Activated CD4-positive, alpha-beta T cell treated with anti-CD3 and anti-CD28 coated beads for 36 hours (primary cell): ENCODE measurements around the gene TESK1. TPM values are rescaled to one million over a fixed set of nuclear protein-coding genes. Genes with fewer than 3 reads are reported as not detected.

Source experiments
- ATAC-seq: fragments of 200-7000 bp; cut with Tn5 transposase; one replicate; pipeline ENCODE4 v1.10.0; 2021; ENCODE audit warnings: mild to moderate bottlenecking, moderate library complexity
- CTCF ChIA-PET: fragments of 350-600 bp; sonication (Branson Sonifier 250); formaldehyde crosslinking; loops from one replicate; lab custom pipeline; 2021; ENCODE audit warnings: antibody characterized with exemption; lab: Charles Lee
- POLR2A ChIA-PET: fragments of 350-600 bp; sonication (Branson Sonifier 250); formaldehyde crosslinking; loops from one replicate; lab custom pipeline; 2021; ENCODE audit warnings: antibody characterized with exemption, inconsistent platforms; lab: Charles Lee
- DNase-seq: peaks from one replicate; pipeline ENCODE4 v3.0.0-alpha.2; 2020
- H3K27ac Mint-ChIP-seq: one replicate; pipeline ENCODE4 v1.8.0; 2021; ENCODE audit warnings: mixed read lengths
- H3K27me3 Mint-ChIP-seq: one replicate; pipeline ENCODE4 v1.8.0; 2021; ENCODE audit warnings: mixed read lengths
- H3K36me3 Mint-ChIP-seq: one replicate; pipeline ENCODE4 v1.8.0; 2021; ENCODE audit warnings: low read depth, mixed read lengths
- H3K4me1 Mint-ChIP-seq: one replicate; pipeline ENCODE4 v1.8.0; 2021; ENCODE audit warnings: mixed read lengths
- H3K4me3 Mint-ChIP-seq: one replicate; pipeline ENCODE4 v1.8.0; 2021; ENCODE audit warnings: mild to moderate bottlenecking, moderate library complexity, mixed read lengths
- H3K9me3 Mint-ChIP-seq: one replicate; pipeline ENCODE4 v1.8.0; 2021; ENCODE audit warnings: low read depth, mixed read lengths
- intact Hi-C, 2 experiments: fragments of 100-400 bp; cut with DNase I in 1 of 2; cut with micrococcal nuclease in 1 of 2; formaldehyde crosslinking; loops; one replicate each; pipeline versions ENCODE4 v1.14.2 to v1.15.1; 2022 to 2024; cut with DNase I, micrococcal nuclease
- total RNA-seq, 2 experiments: library from RNA; stranded (reverse); gene quantifications; one replicate each; pipeline ENCODE4 v1.2.3, GENCODE V29; 2021

Gene TESK1
- 10 to 100 TPM; 23.3 to 27.7 TPM for total RNA-seq

GRCh38 chr9:35604578-35605350 is at the start of gene TESK1:
Gene TESK1 (plus strand): TSS chr9:35605262. CDS start chr9:35605620, 358 bp downstream.
- DNase-seq (peak; percentile 93), ATAC-seq (peak; percentile 31)
- ChIA-PET POLR2A (interaction anchor here (0.6 kb wide), 1 partner anchor 334 kb away, joined by 7 read pairs; no protein-coding TSS in a partner anchor), CTCF (interaction anchor here (0.7 to 2.2 kb wide), 9 partner anchors 8 to 443 kb away, joined by 3 to 15 read pairs (median 4); partner anchors contain the start of genes CCDC107, RMRP and UNC13B)
- H3K27me3 Mint-ChIP-seq: no peaks in the 10 kb centered on the region
- H3K9me3 Mint-ChIP-seq: no peaks in the 10 kb centered on the region
- H3K36me3 Mint-ChIP-seq: peaks cover 2% of the 10 kb centered on the region
- peak within 1 kb of the TSS; percentile 96 for H3K27ac Mint-ChIP-seq
- peak within 1 kb of the TSS; percentile 83 for H3K4me3 Mint-ChIP-seq
- intact Hi-C loops: loop anchor here (1.0 to 10.0 kb wide), 18 partner anchors 13 to 940 kb away; partner anchors contain the start of genes CCDC107 (in 2 of the 2), CREB3 (in 2 of the 2), HINT2 (in 2 of the 2) and RMRP (in 2 of the 2)
- peaks cover 23% of the 10 kb centered on the region for H3K4me1 Mint-ChIP-seq

GRCh38 chr9:35555881-35556280 is 49.2 kb upstream of the TESK1 start:
- no peak overlapping the region for H3K27ac Mint-ChIP-seq
- no peaks in the 10 kb centered on the region for H3K27me3 Mint-ChIP-seq
- ChIA-PET CTCF (interaction anchor here (0.6 to 3.1 kb wide), 6 partner anchors 10 to 657 kb away, joined by 3 to 22 read pairs (median 4); no protein-coding TSS in a partner anchor), POLR2A (no interaction called here)
- H3K4me3 Mint-ChIP-seq: no peak overlapping the region
- ATAC-seq (no peak), DNase-seq (no peak)
- no peaks in the 10 kb centered on the region for H3K36me3 Mint-ChIP-seq
- H3K4me1 Mint-ChIP-seq: no peaks in the 10 kb centered on the region
- no peaks in the 10 kb centered on the region for H3K9me3 Mint-ChIP-seq
- intact Hi-C loops: loop anchor here in 1 of 2 experiments (2.0 kb wide), 2 partner anchors 67 to 657 kb away; no protein-coding TSS in a partner anchor

- POLR2A ChIA-PET: no interaction called here
- CTCF ChIA-PET: interaction anchor here (0.5 to 1.1 kb wide), 6 partner anchors 9 to 738 kb away, joined by 3 to 4 read pairs (median 3); no protein-coding TSS in a partner anchor
- no peaks in the 10 kb centered on the region for H3K27me3 Mint-ChIP-seq
- H3K36me3 Mint-ChIP-seq: no peaks in the 10 kb centered on the region
- H3K9me3 Mint-ChIP-seq: no peaks in the 10 kb centered on the region
- DNase-seq: no peak
- ATAC-seq: no peak
- no peak overlapping the region for H3K4me3 Mint-ChIP-seq
- H3K4me1 Mint-ChIP-seq: no peaks in the 10 kb centered on the region
- intact Hi-C loops: no loop called here
- no peak overlapping the region for H3K27ac Mint-ChIP-seq
Measured at GRCh38 chr9:35556776-35557175, 48.3 kb upstream of the TESK1 start.

- intact Hi-C loops: no loop called here
- Mint-ChIP-seq H3K4me3 (no peak overlapping the region), H3K36me3 (no peaks in the 10 kb centered on the region), H3K9me3 (no peaks in the 10 kb centered on the region), H3K27ac (no peak overlapping the region), H3K27me3 (no peaks in the 10 kb centered on the region), H3K4me1 (no peaks in the 10 kb centered on the region)
- POLR2A ChIA-PET: no interaction called here
- CTCF ChIA-PET: interaction anchor here (0.5 to 1.1 kb wide), 4 partner anchors 8 to 738 kb away, joined by 3 read pairs; no protein-coding TSS in a partner anchor
- DNase-seq (no peak), ATAC-seq (no peak)
Measured at GRCh38 chr9:35557320-35557719, 47.7 kb upstream of the TESK1 start.

- Mint-ChIP-seq H3K4me3 (no peak overlapping the region), H3K9me3 (no peaks in the 10 kb centered on the region), H3K27me3 (no peaks in the 10 kb centered on the region), H3K36me3 (peaks cover 2% of the 10 kb centered on the region), H3K4me1 (no peaks in the 10 kb centered on the region), H3K27ac (no peak overlapping the region)
- ChIA-PET CTCF (interaction anchor here (0.5 to 0.7 kb wide), 2 partner anchors 28 to 43 kb away, joined by 3 read pairs; no protein-coding TSS in a partner anchor), POLR2A (no interaction called here)
- intact Hi-C loops: no loop called here
- DNase-seq (no peak), ATAC-seq (no peak)
Measured at GRCh38 chr9:35558185-35558584, 46.9 kb upstream of the TESK1 start.

- Mint-ChIP-seq H3K27me3 (no peaks in the 10 kb centered on the region), H3K36me3 (peaks cover 2% of the 10 kb centered on the region), H3K9me3 (no peaks in the 10 kb centered on the region), H3K4me3 (no peak overlapping the region), H3K27ac (no peak overlapping the region), H3K4me1 (no peaks in the 10 kb centered on the region)
- no peak for DNase-seq
- ATAC-seq: no peak
- ChIA-PET POLR2A (no interaction called here), CTCF (interaction anchor here (0.9 kb wide), 3 partner anchors 19 to 51 kb away, joined by 3 to 4 read pairs (median 3); no protein-coding TSS in a partner anchor)
- intact Hi-C loops: no loop called here
Measured at GRCh38 chr9:35559792-35560530, 45.1 kb upstream of the TESK1 start.

GRCh38 chr9:35560625-35561337 is 44.3 kb upstream of the TESK1 start:
- CTCF ChIA-PET: interaction anchor here (0.9 kb wide), 2 partner anchors 18 to 50 kb away, joined by 3 read pairs; no protein-coding TSS in a partner anchor
- DNase-seq: no peak
- H3K4me3 Mint-ChIP-seq: no peak overlapping the region
- intact Hi-C loops: no loop called here
- H3K4me1 Mint-ChIP-seq: no peaks in the 10 kb centered on the region
- POLR2A ChIA-PET: no interaction called here
- H3K36me3 Mint-ChIP-seq: peaks cover 2% of the 10 kb centered on the region
- H3K9me3 Mint-ChIP-seq: no peaks in the 10 kb centered on the region
- H3K27me3 Mint-ChIP-seq: no peaks in the 10 kb centered on the region
- H3K27ac Mint-ChIP-seq: no peak overlapping the region
- ATAC-seq: no peak

GRCh38 chr9:35561468-35562261 is 43.4 kb upstream of the TESK1 start:
- Mint-ChIP-seq H3K4me3 (no peak overlapping the region), H3K27me3 (no peaks in the 10 kb centered on the region), H3K27ac (no peak overlapping the region), H3K9me3 (no peaks in the 10 kb centered on the region), H3K36me3 (peaks cover 2% of the 10 kb centered on the region), H3K4me1 (peaks cover 5% of the 10 kb centered on the region)
- no peak for ATAC-seq
- DNase-seq: no peak
- POLR2A ChIA-PET: no interaction called here
- CTCF ChIA-PET: interaction anchor here (0.6 to 0.9 kb wide), 2 partner anchors 8 to 83 kb away, joined by 3 to 4 read pairs; no protein-coding TSS in a partner anchor
- intact Hi-C loops: no loop called here

- intact Hi-C loops: no loop called here
- peaks cover 2% of the 10 kb centered on the region for H3K36me3 Mint-ChIP-seq
- POLR2A ChIA-PET: no interaction called here
- CTCF ChIA-PET: interaction anchor here (0.5 to 0.9 kb wide), 3 partner anchors 9 to 789 kb away, joined by 3 to 4 read pairs (median 3); no protein-coding TSS in a partner anchor
- no peaks in the 10 kb centered on the region for H3K9me3 Mint-ChIP-seq
- no peak for DNase-seq
- peaks cover 10% of the 10 kb centered on the region for H3K4me1 Mint-ChIP-seq
- ATAC-seq: no peak
- H3K27me3 Mint-ChIP-seq: no peaks in the 10 kb centered on the region
- no peak overlapping the region for H3K4me3 Mint-ChIP-seq
- no peak overlapping the region for H3K27ac Mint-ChIP-seq
Measured at GRCh38 chr9:35562895-35563780, 41.9 kb upstream of the TESK1 start.
